HepG2 (cell line): ENCODE measurements around the gene ZXDC. TPM values are rescaled to one million over a fixed set of nuclear protein-coding genes. Genes with fewer than 3 reads are reported as not detected.

Experiments used
- CCAR2 ChIP-seq: fragments of 200-400 bp; formaldehyde crosslinking; optimal IDR thresholded peaks from 2 replicates; pipeline ENCODE3; 2018; ENCODE audit warnings: low read depth, mild to moderate bottlenecking, low read length, moderate library complexity
- CHD4 ChIP-seq: fragments of 200-600 bp; sonication (generic); IDR thresholded peaks from 2 replicates; pipeline ENCODE4 v1.7.0; 2017; ENCODE audit warnings: mild to moderate bottlenecking, low read length, borderline replicate concordance
- ELF1 ChIP-seq: sonication (generic); formaldehyde crosslinking; IDR thresholded peaks from 2 replicates; pipeline ENCODE4 v1.4.0; 2020; ENCODE audit warnings: missing genetic modification reagents
- FOSL1 ChIP-seq: sonication (generic); formaldehyde crosslinking; IDR thresholded peaks from 2 replicates; pipeline ENCODE4 v1.9.0; 2021; ENCODE audit warnings: missing genetic modification reagents, borderline replicate concordance
- KDM4B ChIP-seq: sonication (generic); formaldehyde crosslinking; IDR thresholded peaks from 2 replicates; pipeline ENCODE4 v1.4.0; 2020; ENCODE audit warnings: missing genetic modification reagents
- MEIS1 ChIP-seq: sonication (generic); formaldehyde crosslinking; IDR thresholded peaks from 2 replicates; pipeline ENCODE4 v1.9.0; 2021; ENCODE audit warnings: mild to moderate bottlenecking, missing genetic modification reagents, moderate library complexity, borderline replicate concordance
- SMARCE1 ChIP-seq: fragments of 450-650 bp; IDR thresholded peaks from 2 replicates; pipeline ENCODE4 v1.6.1; 2017; ENCODE audit warnings: borderline replicate concordance
- ZBTB2 ChIP-seq: sonication (generic); formaldehyde crosslinking; IDR thresholded peaks from 2 replicates; pipeline ENCODE4 v1.8.0; 2022; ENCODE audit warnings: low read depth, missing genetic modification reagents
- ZFP90 ChIP-seq: sonication (generic); formaldehyde crosslinking; IDR thresholded peaks from 2 replicates; pipeline ENCODE4 v1.8.0; 2022; ENCODE audit warnings: missing genetic modification reagents, mild to moderate bottlenecking, inconsistent platforms, borderline replicate concordance
- ZNF3 ChIP-seq: IDR thresholded peaks from 2 replicates; pipeline ENCODE4 v1.7.0; 2017; ENCODE audit warnings: inconsistent platforms
- ZNF503 ChIP-seq: sonication (generic); formaldehyde crosslinking; IDR thresholded peaks from 2 replicates; pipeline ENCODE4 v1.4.0; 2020; ENCODE audit warnings: missing genetic modification reagents
- ZNF512 ChIP-seq: sonication (generic); formaldehyde crosslinking; IDR thresholded peaks from 2 replicates; pipeline ENCODE4 v1.4.0; 2020; ENCODE audit warnings: mild to moderate bottlenecking, missing genetic modification reagents
- ZNF780A ChIP-seq: sonication (generic); formaldehyde crosslinking; IDR thresholded peaks from 2 replicates; pipeline ENCODE4 v1.8.0; 2022; ENCODE audit warnings: mild to moderate bottlenecking, missing genetic modification reagents, moderate library complexity
- ZNF878 ChIP-seq: sonication (generic); formaldehyde crosslinking; IDR thresholded peaks from 2 replicates; pipeline ENCODE4 v1.8.1; 2023; ENCODE audit warnings: mild to moderate bottlenecking, missing genetic modification reagents, moderate library complexity
- polyA plus RNA-seq, 8 experiments: library from polyadenylated mRNA; depleted of rRNA in 3 of 8; stranded (reverse) in 7 of 8; unstranded in 1 of 8; fragments of >200 nt; fragmentation: Illumina TruSeq in 4 of 8; extraction: Trizol in 4 of 8; gene quantifications; 2 replicates each; pipeline versions ENCODE4 v1.2.1 to v1.2.3, GENCODE V29; 2011 to 2016; ENCODE audit warnings: low read depth in 4 of 8, missing spikeins in 1 of 8, mixed read lengths in 1 of 8; ENCODE audit not compliant: insufficient read depth in 1 of 8
- total RNA-seq, 5 experiments: library from RNA; depleted of rRNA; stranded (reverse); fragments of >200 nt; fragmentation: Illumina TruSeq; extraction: Trizol; gene quantifications; 2 replicates each; pipeline ENCODE4 v1.2.3, GENCODE V29; 2016; ENCODE audit warnings: low read depth in 1 of 5
- TF ChIP-seq, protein P1 (sequence below): sonication (generic); formaldehyde crosslinking; IDR thresholded peaks from 2 replicates; pipeline ENCODE4 v1.4.0; 2020; ENCODE audit warnings: mild to moderate bottlenecking, missing genetic modification reagents, borderline replicate concordance
- TF ChIP-seq, protein P2 (sequence below): sonication (generic); formaldehyde crosslinking; IDR thresholded peaks from 2 replicates; pipeline ENCODE4 v1.5.0; 2020; ENCODE audit warnings: mild to moderate bottlenecking, missing genetic modification reagents

The ZXDC gene
- total and polyA plus RNA-seq, 2 of the 13 experiments (the other 11 are each of a cell fraction or from before 2014, with no cell fraction given), result 17.6 to 21.2 TPM

- no peak for TF ChIP-seq FOSL1
- 0 out of 2 replicates have a peak, but pooled peaks have one; percentile 22 for TF ChIP-seq ZNF3 (CRISPR knock-in tag)
- TF ChIP-seq, protein P1, sequence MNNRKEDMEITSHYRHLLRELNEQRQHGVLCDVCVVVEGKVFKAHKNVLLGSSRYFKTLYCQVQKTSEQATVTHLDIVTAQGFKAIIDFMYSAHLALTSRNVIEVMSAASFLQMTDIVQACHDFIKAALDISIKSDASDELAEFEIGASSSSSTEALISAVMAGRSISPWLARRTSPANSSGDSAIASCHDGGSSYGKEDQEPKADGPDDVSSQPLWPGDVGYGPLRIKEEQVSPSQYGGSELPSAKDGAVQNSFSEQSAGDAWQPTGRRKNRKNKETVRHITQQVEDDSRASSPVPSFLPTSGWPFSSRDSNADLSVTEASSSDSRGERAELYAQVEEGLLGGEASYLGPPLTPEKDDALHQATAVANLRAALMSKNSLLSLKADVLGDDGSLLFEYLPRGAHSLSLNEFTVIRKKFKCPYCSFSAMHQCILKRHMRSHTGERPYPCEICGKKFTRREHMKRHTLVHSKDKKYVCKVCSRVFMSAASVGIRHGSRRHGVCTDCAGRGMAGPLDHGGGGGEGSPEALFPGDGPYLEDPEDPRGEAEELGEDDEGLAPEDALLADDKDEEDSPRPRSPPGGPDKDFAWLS, result no peak
- no peak for TF ChIP-seq ZNF780A (CRISPR knock-in tag)
- no peak for TF ChIP-seq CCAR2
- no peak for TF ChIP-seq CHD4
- no peak for TF ChIP-seq ELF1
- no peak for TF ChIP-seq ZNF878 (CRISPR knock-in tag)
- TF ChIP-seq, protein P2, sequence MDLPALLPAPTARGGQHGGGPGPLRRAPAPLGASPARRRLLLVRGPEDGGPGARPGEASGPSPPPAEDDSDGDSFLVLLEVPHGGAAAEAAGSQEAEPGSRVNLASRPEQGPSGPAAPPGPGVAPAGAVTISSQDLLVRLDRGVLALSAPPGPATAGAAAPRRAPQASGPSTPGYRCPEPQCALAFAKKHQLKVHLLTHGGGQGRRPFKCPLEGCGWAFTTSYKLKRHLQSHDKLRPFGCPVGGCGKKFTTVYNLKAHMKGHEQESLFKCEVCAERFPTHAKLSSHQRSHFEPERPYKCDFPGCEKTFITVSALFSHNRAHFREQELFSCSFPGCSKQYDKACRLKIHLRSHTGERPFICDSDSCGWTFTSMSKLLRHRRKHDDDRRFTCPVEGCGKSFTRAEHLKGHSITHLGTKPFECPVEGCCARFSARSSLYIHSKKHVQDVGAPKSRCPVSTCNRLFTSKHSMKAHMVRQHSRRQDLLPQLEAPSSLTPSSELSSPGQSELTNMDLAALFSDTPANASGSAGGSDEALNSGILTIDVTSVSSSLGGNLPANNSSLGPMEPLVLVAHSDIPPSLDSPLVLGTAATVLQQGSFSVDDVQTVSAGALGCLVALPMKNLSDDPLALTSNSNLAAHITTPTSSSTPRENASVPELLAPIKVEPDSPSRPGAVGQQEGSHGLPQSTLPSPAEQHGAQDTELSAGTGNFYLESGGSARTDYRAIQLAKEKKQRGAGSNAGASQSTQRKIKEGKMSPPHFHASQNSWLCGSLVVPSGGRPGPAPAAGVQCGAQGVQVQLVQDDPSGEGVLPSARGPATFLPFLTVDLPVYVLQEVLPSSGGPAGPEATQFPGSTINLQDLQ (CRISPR knock-in tag), result no peak
- no peak for TF ChIP-seq ZNF503
- no peak for TF ChIP-seq KDM4B (CRISPR knock-in tag)
- no peak for TF ChIP-seq ZNF512 (CRISPR knock-in tag)
- TF ChIP-seq SMARCE1, result no peak
- peak; percentile 15; the same call in 1 of the 2 replicates for TF ChIP-seq MEIS1
- TF ChIP-seq ZFP90, result no peak
- TF ChIP-seq ZBTB2 (CRISPR knock-in tag), result no peak
Measured at GRCh38 chr3:126476166-126477060, 722 bp upstream of the ZXDC start (continued).
